IMR-90 (cell line): ENCODE data around the gene FLOT2. TPM values are rescaled to one million over a fixed set of nuclear protein-coding genes. Genes with fewer than 3 reads are reported as not detected.

ENCODE experiments used
- ATAC-seq: fragments of 200-7000 bp; cut with Tn5 transposase; 2 replicates; pipeline ENCODE4 v1.9.1; 2020; ENCODE audit warnings: low read depth, mild to moderate bottlenecking, moderate library complexity
- BruUV-seq: library from RNA; stranded (reverse); fragments of 400-500 nt; replicated peaks from 2 replicates; lab custom pipeline; 2021; lab: Mats Ljungman, UMichigan
- CTCF ChIA-PET: fragments of 300-600 bp; formaldehyde crosslinking; extraction: SDS; loops from one replicate; lab custom pipeline; 2021; ENCODE audit warnings: antibody characterized with exemption; lab: Yijun Ruan, JAX
- POLR2A ChIA-PET: fragments of 300-600 bp; sonication (Branson Sonifier 250); formaldehyde crosslinking; loops from one replicate; lab custom pipeline; 2022; ENCODE audit warnings: antibody characterized with exemption; ENCODE audit not compliant: unreplicated experiment; lab: Charles Lee
- DNase-seq: peaks from one replicate; pipeline ENCODE4 v3.0.0; 2013
- H2AFZ ChIP-seq: replicated peaks from 2 replicates; pipeline ENCODE3; 2013; ENCODE audit warnings: low read length, mild to moderate bottlenecking; ENCODE audit not compliant: poor library complexity
- H2AK5ac ChIP-seq: 2 replicates; pipeline ENCODE4 v1.6.1; 2013; ENCODE audit warnings: low read depth, low read length, inconsistent platforms
- H2AK9ac ChIP-seq: replicated peaks from 2 replicates; pipeline ENCODE3; 2013; ENCODE audit warnings: mild to moderate bottlenecking, low read depth, low read length, moderate library complexity; ENCODE audit not compliant: poor library complexity
- H2BK120ac ChIP-seq: 2 replicates; pipeline ENCODE4 v1.6.1; 2013; ENCODE audit warnings: low read depth, low read length, inconsistent platforms
- H2BK15ac ChIP-seq: 3 replicates; pipeline ENCODE4 v1.6.1; 2013; ENCODE audit warnings: low read depth, low read length, inconsistent platforms
- H2BK20ac ChIP-seq: 2 replicates; pipeline ENCODE4 v1.6.1; 2013; ENCODE audit warnings: low read depth, mild to moderate bottlenecking, inconsistent platforms, low read length, moderate library complexity
- H2BK5ac ChIP-seq: 2 replicates; pipeline ENCODE4 v1.6.1; 2013; ENCODE audit warnings: mild to moderate bottlenecking, low read depth, low read length, inconsistent platforms; ENCODE audit not compliant: poor library complexity, severe bottlenecking
- H3K14ac ChIP-seq: replicated peaks from 2 replicates; pipeline ENCODE4 v1.6.1; 2013; ENCODE audit warnings: low read depth, low read length, inconsistent platforms
- H3K18ac ChIP-seq: 2 replicates; pipeline ENCODE4 v1.6.1; 2013; ENCODE audit warnings: low read depth, low read length, control low read depth
- H3K23ac ChIP-seq: 2 replicates; pipeline ENCODE4 v1.6.1; 2013; ENCODE audit warnings: low read depth, low read length, inconsistent platforms
- H3K27ac ChIP-seq: 2 replicates; pipeline ENCODE4 v1.5.1; 2013; ENCODE audit warnings: mild to moderate bottlenecking, control low read depth, low read length; ENCODE audit not compliant: insufficient read depth
- H3K27me3 ChIP-seq: 2 replicates; pipeline ENCODE4 v1.6.1; 2013; ENCODE audit warnings: low read length; ENCODE audit not compliant: control insufficient read depth, insufficient read depth
- H3K36me3 ChIP-seq: 2 replicates; pipeline ENCODE4 v1.6.1; 2013; ENCODE audit warnings: low read length, mixed read lengths; ENCODE audit not compliant: control insufficient read depth, insufficient read depth
- H3K4ac ChIP-seq: 2 replicates; pipeline ENCODE4 v1.6.1; 2013; ENCODE audit warnings: low read depth, low read length, inconsistent platforms
- H3K4me1 ChIP-seq: 2 replicates; pipeline ENCODE4 v1.6.1; 2013; ENCODE audit warnings: low read length, mixed read lengths; ENCODE audit not compliant: control insufficient read depth, insufficient read depth
- H3K4me2 ChIP-seq: 2 replicates; pipeline ENCODE4 v1.6.1; 2013; ENCODE audit warnings: low read depth, mild to moderate bottlenecking, control low read depth, low read length, moderate library complexity
- H3K4me3 ChIP-seq: 2 replicates; pipeline ENCODE4 v1.5.1; 2013; ENCODE audit warnings: low read depth, mild to moderate bottlenecking, control low read depth, low read length, moderate library complexity; ENCODE audit not compliant: insufficient read depth
- H3K56ac ChIP-seq: 2 replicates; pipeline ENCODE4 v1.6.1; 2013; ENCODE audit warnings: low read length, inconsistent platforms; ENCODE audit not compliant: insufficient read depth; ENCODE audit errors: extremely low read depth
- H3K79me1 ChIP-seq, 2 experiments: 2 replicates each; pipeline ENCODE4 v1.6.1; 2013; ENCODE audit warnings: low read length in 2 of 2, inconsistent platforms in 1 of 2, low read depth in 1 of 2
- H3K9ac ChIP-seq: 2 replicates; pipeline ENCODE4 v1.6.1; 2013; ENCODE audit warnings: low read depth, low read length, control low read depth
- H3K9me1 ChIP-seq: 2 replicates; pipeline ENCODE4 v1.6.1; 2013; ENCODE audit warnings: low read length, inconsistent platforms; ENCODE audit not compliant: insufficient read depth
- H3K9me3 ChIP-seq: 2 replicates; pipeline ENCODE4 v1.6.1; 2013; ENCODE audit warnings: low read length; ENCODE audit not compliant: control insufficient read depth, insufficient read depth
- H4K20me1 ChIP-seq: 2 replicates; pipeline ENCODE4 v1.6.1; 2013; ENCODE audit warnings: low read length, inconsistent platforms; ENCODE audit not compliant: insufficient read depth
- H4K5ac ChIP-seq: 2 replicates; pipeline ENCODE4 v1.6.1; 2013; ENCODE audit warnings: mild to moderate bottlenecking, low read depth, low read length, control low read depth
- H4K8ac ChIP-seq, 2 experiments: 2 replicates each; pipeline ENCODE4 v1.6.1; 2013; ENCODE audit warnings: low read depth in 2 of 2, low read length in 2 of 2, control low read depth in 1 of 2, inconsistent platforms in 1 of 2
- H4K91ac ChIP-seq: 2 replicates; pipeline ENCODE4 v1.6.1; 2013; ENCODE audit warnings: low read depth, low read length, inconsistent platforms; ENCODE audit not compliant: insufficient read depth
- BHLHE40 ChIP-seq: fragments of 150-350 bp; IDR thresholded peaks from 2 replicates; pipeline ENCODE4 v1.6.1; 2016; ENCODE audit warnings: mild to moderate bottlenecking, low read depth, low read length
- CEBPB ChIP-seq: IDR thresholded peaks from 2 replicates; pipeline ENCODE4 v1.6.1; 2012; ENCODE audit warnings: low read depth, low read length, improper control_type of control experiment
- CHD1 ChIP-seq: IDR thresholded peaks from 2 replicates; pipeline ENCODE4 v1.6.1; 2012; ENCODE audit warnings: low read depth, low read length, improper control_type of control experiment
- FOS ChIP-seq: fragments of 150-350 bp; IDR thresholded peaks from 2 replicates; pipeline ENCODE4 v1.6.1; 2016; ENCODE audit warnings: low read depth, low read length
- MXI1 ChIP-seq: IDR thresholded peaks from 2 replicates; pipeline ENCODE4 v1.6.1; 2012; ENCODE audit warnings: low read depth, mild to moderate bottlenecking, low read length, moderate library complexity, borderline replicate concordance
- NFE2L2 ChIP-seq: fragments of 150-350 bp; IDR thresholded peaks from 2 replicates; pipeline ENCODE4 v1.6.1; 2016; ENCODE audit warnings: low read depth, mild to moderate bottlenecking, low read length
- RAD21 ChIP-seq: IDR thresholded peaks from 2 replicates; pipeline ENCODE4 v1.6.1; 2012; ENCODE audit warnings: low read length, improper control_type of control experiment
- RCOR1 ChIP-seq: IDR thresholded peaks from 2 replicates; pipeline ENCODE4 v1.6.1; 2012; ENCODE audit warnings: mild to moderate bottlenecking, low read length, improper control_type of control experiment; ENCODE audit not compliant: insufficient replicate concordance
- RFX5 ChIP-seq: IDR thresholded peaks from 2 replicates; pipeline ENCODE4 v1.8.0; 2012; ENCODE audit warnings: low read depth, mild to moderate bottlenecking, low read length, moderate library complexity
- SMC3 ChIP-seq: fragments of 150-350 bp; IDR thresholded peaks from 2 replicates; pipeline ENCODE4 v1.6.1; 2016; ENCODE audit warnings: low read depth, mild to moderate bottlenecking, antibody characterized with exemption, low read length, moderate library complexity
- WGBS, 2 experiments: methylation state at CpG; one replicate each; pipeline versions ENCODE4 v1.1.5 to v1.1.7; 2013; ENCODE audit warnings: missing lambda C conversion rate in 2 of 2; ENCODE audit not compliant: insufficient read length in 1 of 2; ENCODE audit errors: extremely low coverage in 2 of 2; 5-methylcytosine and 5-hydroxymethylcytosine counted together
- dilution Hi-C: fragments of 300-500 bp; cut with HindIII; formaldehyde crosslinking; loops from one replicate; pipeline ENCODE4 v1.14.3; 2018; ENCODE audit warnings: low sequenced_read_pairs; ENCODE audit not compliant: unreplicated experiment
- in situ Hi-C: fragments of 300-500 bp; cut with MboI; formaldehyde crosslinking; loops from 3 replicates; pipeline ENCODE4 v1.14.3; 2019; ENCODE audit warnings: low sequenced_read_pairs, inconsistent platforms, mixed read lengths
- intact Hi-C: fragments of 100-400 bp; cut with micrococcal nuclease; formaldehyde crosslinking; loops from 2 replicates; pipeline ENCODE4 v1.10.0; 2022
- polyA plus RNA-seq, 3 experiments: library from polyadenylated mRNA; depleted of rRNA; stranded (reverse); fragments of >200 nt; gene quantifications; 2 replicates each; pipeline ENCODE4 v1.2.3, GENCODE V29; 2012; ENCODE audit warnings: low replicate concordance in 1 of 3
- total RNA-seq: library from RNA; depleted of rRNA; stranded (reverse); fragments of >200 nt; gene quantifications from 2 replicates; pipeline ENCODE4 v1.2.3, GENCODE V29; 2012
- TF ChIP-seq, protein P1 (sequence below): fragments of 150-350 bp; IDR thresholded peaks from 2 replicates; pipeline ENCODE4 v1.6.1; 2016; ENCODE audit warnings: low read depth, mild to moderate bottlenecking, low read length, moderate library complexity, borderline replicate concordance
- TF ChIP-seq, protein P2 (sequence below): fragments of 150-350 bp; IDR thresholded peaks from 2 replicates; pipeline ENCODE4 v1.6.1; 2017; ENCODE audit warnings: mild to moderate bottlenecking, antibody characterized with exemption, low read length, low read depth
- TF ChIP-seq, protein P3 (sequence below): conservative IDR thresholded peaks from 2 replicates; pipeline ENCODE4 v1.5.1; 2012; ENCODE audit warnings: mild to moderate bottlenecking, low read depth, low read length, improper control_type of control experiment

Gene FLOT2
- total and polyA plus RNA-seq, 2 of the 4 experiments (the other 2 are of a cell fraction), result 19.7 to 67.9 TPM

DNA sequence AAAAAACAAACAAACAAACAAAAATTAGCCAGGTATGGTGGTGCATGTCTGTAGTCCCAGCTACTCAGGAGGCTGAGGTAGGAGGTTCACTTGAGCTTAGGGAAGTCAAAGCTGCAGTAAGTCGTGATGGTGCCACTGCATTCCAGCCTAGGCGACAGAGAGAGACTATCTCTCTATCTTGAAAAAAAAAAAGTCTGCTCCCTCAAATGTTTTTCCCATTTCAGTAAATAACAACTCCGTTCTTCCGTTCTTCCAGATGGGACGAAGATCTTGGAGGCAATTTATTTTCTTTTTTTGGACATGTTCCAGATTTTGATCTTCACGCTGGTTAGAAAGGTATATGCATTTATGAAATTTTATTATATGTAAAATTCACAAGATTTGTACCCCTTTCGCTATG lies 23.7 kb downstream of the FLOT2 start:
- Histone ChIP-seq H3K56ac (no peak overlapping the region), H2AK9ac (no peak overlapping the region), H2BK20ac (no peak overlapping the region), H3K4ac (no peak overlapping the region), H3K27ac (no peak overlapping the region), H2BK120ac (no peak overlapping the region), H3K9me3 (no peaks in the 10 kb centered on the region), H4K91ac (no peak overlapping the region), H3K14ac (no peak overlapping the region), H3K4me3 (no peak overlapping the region), H3K9me1 (no peaks in the 10 kb centered on the region), H3K4me2 (no peak overlapping the region), H3K4me1 (no peaks in the 10 kb centered on the region), H3K9ac (no peak overlapping the region), H4K5ac (no peak overlapping the region), H4K20me1 (no peaks in the 10 kb centered on the region), H3K27me3 (no peaks in the 10 kb centered on the region), H2BK15ac (no peak overlapping the region), H3K79me1 (no peaks in the 10 kb centered on the region), H2AFZ (no peak overlapping the region), H4K8ac (no peak overlapping the region), H2AK5ac (no peak overlapping the region), H2BK5ac (no peak overlapping the region), H3K18ac (no peak overlapping the region), H3K36me3 (peaks cover 2% of the 10 kb centered on the region; the same call in 1 of the 2 replicates), H3K23ac (no peak overlapping the region)
- intact Hi-C loops, result no loop called here
- TF ChIP-seq FOS, result no peak
- no peak for TF ChIP-seq SMC3
- TF ChIP-seq, protein P1, sequence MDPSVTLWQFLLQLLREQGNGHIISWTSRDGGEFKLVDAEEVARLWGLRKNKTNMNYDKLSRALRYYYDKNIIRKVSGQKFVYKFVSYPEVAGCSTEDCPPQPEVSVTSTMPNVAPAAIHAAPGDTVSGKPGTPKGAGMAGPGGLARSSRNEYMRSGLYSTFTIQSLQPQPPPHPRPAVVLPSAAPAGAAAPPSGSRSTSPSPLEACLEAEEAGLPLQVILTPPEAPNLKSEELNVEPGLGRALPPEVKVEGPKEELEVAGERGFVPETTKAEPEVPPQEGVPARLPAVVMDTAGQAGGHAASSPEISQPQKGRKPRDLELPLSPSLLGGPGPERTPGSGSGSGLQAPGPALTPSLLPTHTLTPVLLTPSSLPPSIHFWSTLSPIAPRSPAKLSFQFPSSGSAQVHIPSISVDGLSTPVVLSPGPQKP, result no peak
- TF ChIP-seq RFX5, result no peak
- TF ChIP-seq, protein P2, sequence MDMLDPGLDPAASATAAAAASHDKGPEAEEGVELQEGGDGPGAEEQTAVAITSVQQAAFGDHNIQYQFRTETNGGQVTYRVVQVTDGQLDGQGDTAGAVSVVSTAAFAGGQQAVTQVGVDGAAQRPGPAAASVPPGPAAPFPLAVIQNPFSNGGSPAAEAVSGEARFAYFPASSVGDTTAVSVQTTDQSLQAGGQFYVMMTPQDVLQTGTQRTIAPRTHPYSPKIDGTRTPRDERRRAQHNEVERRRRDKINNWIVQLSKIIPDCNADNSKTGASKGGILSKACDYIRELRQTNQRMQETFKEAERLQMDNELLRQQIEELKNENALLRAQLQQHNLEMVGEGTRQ, result no peak
- no peak for TF ChIP-seq CEBPB
- TF ChIP-seq, protein P3, sequence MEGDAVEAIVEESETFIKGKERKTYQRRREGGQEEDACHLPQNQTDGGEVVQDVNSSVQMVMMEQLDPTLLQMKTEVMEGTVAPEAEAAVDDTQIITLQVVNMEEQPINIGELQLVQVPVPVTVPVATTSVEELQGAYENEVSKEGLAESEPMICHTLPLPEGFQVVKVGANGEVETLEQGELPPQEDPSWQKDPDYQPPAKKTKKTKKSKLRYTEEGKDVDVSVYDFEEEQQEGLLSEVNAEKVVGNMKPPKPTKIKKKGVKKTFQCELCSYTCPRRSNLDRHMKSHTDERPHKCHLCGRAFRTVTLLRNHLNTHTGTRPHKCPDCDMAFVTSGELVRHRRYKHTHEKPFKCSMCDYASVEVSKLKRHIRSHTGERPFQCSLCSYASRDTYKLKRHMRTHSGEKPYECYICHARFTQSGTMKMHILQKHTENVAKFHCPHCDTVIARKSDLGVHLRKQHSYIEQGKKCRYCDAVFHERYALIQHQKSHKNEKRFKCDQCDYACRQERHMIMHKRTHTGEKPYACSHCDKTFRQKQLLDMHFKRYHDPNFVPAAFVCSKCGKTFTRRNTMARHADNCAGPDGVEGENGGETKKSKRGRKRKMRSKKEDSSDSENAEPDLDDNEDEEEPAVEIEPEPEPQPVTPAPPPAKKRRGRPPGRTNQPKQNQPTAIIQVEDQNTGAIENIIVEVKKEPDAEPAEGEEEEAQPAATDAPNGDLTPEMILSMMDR, result no peak
- TF ChIP-seq RCOR1, result no peak
- TF ChIP-seq NFE2L2, result no peak
- TF ChIP-seq MXI1, result no peak
- TF ChIP-seq BHLHE40, result no peak
- TF ChIP-seq CHD1, result no peak
- no peak for TF ChIP-seq RAD21
- no peak for DNase-seq
- ChIA-PET POLR2A (no interaction called here), CTCF (no interaction called here)
- dilution Hi-C loops, result no loop called here
- BruUV-seq, result no TSS peak
- in situ Hi-C loops, result no loop called here
- no peak for ATAC-seq
- 40% methylated on average over 1 of the region's 7 CpGs; no CpG with 5 or more reads in 1 of the 2 experiments for WGBS, 2 experiments
